GM19438 (cell line): Measurements from ENCODE around the gene RAPGEF3.

Source experiments
- ATAC-seq: cut with Tn5 transposase; IDR thresholded peaks from one replicate; pipeline ENCODE4 v1.9.1; 2021; ENCODE audit warnings: low read depth; ENCODE audit not compliant: unreplicated experiment

RAPGEF3 gene

DNA sequence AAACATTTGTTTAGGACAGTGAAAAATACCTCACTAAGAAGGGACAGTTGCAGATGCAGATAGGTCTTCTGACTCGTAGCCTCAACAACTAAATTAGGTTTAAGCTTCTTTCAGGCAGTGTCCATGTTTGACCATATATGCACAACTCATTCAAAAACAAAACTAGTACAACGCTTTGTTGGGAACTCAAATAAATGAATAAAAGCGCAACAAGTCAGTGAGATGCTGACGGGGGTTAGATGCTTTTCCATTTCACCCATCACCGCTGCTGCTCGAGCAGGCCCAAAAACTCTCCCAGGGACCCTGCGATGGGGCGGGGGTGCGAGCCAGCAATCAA is 53.5 kb downstream of the RAPGEF3 start:
- ATAC-seq = no peak

DNA sequence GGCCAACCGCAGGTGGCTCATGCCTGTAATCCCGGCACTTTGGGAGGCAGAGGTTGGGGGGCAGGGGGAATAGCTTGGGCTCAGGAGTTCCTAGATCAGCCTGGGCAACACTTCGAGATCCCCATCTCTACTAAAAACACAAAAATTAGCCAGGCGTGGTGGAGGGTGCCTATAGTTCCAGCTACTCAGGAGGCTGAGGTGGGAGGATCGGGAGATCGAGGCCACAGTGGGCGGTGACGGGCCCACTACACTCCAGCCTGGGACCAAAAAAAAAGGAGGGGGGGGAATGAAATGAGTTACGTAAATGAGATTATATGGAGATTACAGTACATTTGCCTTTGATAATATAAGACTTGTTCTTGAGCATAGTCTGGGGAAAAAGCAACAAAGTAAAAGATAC is 54.0 kb downstream of the RAPGEF3 start:
- no peak for ATAC-seq

DNA sequence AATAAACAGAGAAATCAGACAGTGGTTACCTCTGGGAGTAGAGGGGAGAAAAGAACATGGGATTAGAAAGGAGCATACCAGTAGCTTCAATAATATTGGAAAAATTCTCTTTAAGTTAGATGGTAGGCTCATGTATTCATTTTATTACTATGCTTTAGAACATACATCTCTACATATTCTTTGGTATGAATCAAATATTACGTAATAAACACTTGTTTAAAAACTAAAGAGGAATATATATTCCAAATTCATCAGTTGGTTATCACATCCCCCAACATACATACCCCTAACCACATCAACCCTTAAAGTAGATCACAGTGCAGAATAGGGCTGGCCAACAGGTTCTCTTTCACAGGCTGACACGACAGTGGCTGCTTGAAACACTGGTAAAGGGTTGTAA is 58.4 kb downstream of the RAPGEF3 start:
- ATAC-seq = no peak

DNA sequence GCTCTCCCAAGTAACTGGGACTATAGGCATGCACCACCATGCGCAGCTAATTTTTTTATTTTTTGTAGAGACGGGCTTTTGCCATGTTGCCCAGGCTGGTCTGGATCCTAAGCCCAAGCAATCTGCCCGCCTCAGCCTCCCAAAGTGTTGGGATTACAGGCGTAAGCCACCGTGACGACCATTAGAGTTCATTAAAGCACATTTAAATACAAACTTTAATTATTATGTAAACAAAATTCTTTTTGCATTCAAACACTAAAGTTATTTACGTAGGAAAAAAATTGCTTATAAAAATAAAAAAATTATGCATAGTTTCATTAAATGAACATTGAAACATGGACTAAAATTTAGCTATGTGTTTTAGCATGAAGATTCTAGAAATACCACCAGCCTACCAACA is 60.0 kb downstream of the RAPGEF3 start:
- no peak for ATAC-seq

DNA sequence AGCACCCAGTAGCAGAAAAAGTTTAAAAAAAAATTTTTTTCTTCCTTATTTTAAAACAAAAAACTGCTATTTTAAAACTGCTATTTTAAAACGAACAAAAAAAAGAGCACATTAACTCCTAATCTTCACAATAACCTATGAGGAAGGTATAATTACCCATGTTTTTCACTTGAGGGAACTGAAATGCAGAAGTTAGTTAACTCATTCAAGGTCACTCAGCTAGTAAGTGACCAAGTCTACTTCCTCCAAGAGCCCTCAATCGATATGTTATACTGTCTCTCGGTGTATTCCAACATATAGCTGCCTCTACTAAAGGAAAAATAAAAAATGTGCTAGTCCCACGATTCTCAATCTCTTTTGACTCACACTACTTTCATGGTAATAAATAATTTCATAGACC is 60.6 kb downstream of the RAPGEF3 start:
- no peak for ATAC-seq

DNA sequence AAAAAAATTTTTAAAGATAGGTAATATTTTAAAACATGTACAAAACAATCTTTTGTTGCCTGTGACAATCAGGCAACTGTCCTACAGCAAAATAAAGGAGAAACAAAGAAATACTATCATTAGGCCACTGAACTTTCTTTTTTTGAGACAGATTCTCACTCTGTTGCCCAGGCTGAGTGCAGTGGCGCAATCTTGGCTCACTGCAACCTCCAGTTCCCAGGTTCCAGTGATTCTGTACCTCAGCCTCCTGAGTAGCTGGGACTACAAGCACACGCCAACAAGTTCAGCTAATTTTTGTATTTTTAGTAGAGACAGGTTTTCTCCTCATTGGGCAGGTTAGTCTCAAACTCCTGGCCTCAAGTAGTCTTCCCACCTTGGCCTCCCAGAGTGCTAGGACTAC is 69.5 kb downstream of the RAPGEF3 start:
- ATAC-seq = no peak

DNA sequence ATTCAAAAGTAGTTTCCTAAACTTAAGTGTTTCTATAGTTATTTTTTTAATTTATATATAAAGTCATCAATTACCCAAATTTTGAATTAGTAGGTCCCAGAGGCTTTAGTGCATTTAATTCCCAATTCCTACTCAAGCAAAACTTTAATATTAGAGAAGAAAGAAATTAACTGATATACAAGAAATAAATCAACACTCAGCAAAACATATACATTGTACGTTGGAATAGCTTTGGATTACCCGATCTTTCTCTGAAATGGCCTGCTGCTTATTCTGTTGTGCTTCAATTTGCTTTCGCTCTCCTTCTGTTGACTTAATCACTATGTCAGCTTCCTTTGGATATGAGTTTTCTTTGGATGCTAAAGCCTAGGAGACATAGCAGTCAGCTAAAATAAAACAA is 71.0 kb downstream of the RAPGEF3 start:
- no peak for ATAC-seq

DNA sequence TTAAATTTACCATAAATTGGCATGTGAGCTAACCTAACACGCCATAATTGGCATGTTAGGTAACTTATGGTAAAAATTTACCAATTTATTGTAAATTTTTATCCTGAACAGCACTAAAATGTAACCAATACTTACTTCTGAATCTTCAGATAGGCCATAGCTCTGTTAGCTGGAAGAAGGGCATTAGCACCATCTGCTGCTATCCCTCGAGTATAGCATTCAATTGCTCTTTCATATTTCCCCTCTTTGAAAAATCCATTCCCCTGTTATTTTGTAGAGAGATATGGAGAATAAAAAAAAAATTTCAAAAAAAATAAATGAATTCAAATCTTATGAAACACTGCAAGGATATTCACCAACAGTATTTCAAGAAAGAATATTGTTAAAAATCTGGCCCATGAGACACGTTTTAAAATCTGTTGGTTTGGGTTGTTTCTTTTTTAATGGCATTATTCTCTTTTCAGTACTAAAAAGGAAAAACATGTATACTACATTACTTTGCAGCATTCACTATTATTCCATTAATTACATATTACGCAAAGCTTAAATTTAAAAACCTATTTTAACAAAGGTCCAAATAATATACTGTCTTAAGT is 71.9 kb downstream of the RAPGEF3 start:
- no peak for ATAC-seq
